ENCODE results near the gene LRCH1.

DNA sequence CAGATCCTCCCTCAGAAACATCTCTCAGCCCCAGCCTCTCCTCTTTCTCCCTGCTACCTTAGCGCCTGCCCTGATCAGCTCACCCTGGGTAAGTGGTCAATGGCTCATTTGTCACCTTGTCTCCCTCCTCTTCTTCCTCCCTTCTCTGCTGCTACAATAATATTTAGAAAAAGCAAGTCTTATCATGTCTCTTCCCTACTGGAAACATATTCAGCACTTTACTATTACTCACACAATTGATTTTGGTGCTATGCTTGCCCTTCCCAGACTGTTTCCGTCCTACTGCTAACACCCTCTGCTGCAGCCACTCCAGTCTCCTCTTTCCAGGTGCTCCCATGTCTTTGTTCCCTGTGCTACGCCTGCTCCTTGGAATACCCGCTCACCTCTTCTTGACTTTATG lies 208.2 kb downstream of the LRCH1 start:
- TF ChIP-seq, protein P1, sequence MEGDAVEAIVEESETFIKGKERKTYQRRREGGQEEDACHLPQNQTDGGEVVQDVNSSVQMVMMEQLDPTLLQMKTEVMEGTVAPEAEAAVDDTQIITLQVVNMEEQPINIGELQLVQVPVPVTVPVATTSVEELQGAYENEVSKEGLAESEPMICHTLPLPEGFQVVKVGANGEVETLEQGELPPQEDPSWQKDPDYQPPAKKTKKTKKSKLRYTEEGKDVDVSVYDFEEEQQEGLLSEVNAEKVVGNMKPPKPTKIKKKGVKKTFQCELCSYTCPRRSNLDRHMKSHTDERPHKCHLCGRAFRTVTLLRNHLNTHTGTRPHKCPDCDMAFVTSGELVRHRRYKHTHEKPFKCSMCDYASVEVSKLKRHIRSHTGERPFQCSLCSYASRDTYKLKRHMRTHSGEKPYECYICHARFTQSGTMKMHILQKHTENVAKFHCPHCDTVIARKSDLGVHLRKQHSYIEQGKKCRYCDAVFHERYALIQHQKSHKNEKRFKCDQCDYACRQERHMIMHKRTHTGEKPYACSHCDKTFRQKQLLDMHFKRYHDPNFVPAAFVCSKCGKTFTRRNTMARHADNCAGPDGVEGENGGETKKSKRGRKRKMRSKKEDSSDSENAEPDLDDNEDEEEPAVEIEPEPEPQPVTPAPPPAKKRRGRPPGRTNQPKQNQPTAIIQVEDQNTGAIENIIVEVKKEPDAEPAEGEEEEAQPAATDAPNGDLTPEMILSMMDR (IDR thresholded peaks at IDR 0.05; ENCODE audit: insufficient read depth, low read length), result no peak
- no peak for TF ChIP-seq POLR2AphosphoS5 (IDR thresholded peaks at IDR 0.05; ENCODE audit: low read depth)
- TF ChIP-seq, protein P2, sequence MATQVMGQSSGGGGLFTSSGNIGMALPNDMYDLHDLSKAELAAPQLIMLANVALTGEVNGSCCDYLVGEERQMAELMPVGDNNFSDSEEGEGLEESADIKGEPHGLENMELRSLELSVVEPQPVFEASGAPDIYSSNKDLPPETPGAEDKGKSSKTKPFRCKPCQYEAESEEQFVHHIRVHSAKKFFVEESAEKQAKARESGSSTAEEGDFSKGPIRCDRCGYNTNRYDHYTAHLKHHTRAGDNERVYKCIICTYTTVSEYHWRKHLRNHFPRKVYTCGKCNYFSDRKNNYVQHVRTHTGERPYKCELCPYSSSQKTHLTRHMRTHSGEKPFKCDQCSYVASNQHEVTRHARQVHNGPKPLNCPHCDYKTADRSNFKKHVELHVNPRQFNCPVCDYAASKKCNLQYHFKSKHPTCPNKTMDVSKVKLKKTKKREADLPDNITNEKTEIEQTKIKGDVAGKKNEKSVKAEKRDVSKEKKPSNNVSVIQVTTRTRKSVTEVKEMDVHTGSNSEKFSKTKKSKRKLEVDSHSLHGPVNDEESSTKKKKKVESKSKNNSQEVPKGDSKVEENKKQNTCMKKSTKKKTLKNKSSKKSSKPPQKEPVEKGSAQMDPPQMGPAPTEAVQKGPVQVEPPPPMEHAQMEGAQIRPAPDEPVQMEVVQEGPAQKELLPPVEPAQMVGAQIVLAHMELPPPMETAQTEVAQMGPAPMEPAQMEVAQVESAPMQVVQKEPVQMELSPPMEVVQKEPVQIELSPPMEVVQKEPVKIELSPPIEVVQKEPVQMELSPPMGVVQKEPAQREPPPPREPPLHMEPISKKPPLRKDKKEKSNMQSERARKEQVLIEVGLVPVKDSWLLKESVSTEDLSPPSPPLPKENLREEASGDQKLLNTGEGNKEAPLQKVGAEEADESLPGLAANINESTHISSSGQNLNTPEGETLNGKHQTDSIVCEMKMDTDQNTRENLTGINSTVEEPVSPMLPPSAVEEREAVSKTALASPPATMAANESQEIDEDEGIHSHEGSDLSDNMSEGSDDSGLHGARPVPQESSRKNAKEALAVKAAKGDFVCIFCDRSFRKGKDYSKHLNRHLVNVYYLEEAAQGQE (IDR thresholded peaks at IDR 0.05; ENCODE audit: insufficient replicate concordance, low read depth), result no peak

Measured in HL-60 (cell line).